ENCODE measurements around the gene FGF12. TPM values are rescaled to one million over a fixed set of nuclear protein-coding genes. Genes with fewer than 3 reads are reported as not detected.

FGF12 gene
- total and polyA plus RNA-seq, 2 experiments from 2014 or later = 6.0 to 14.3 TPM

GRCh38 chr3:192397012-192397411 lies 330.3 kb downstream of the FGF12 start (continued):
- TF ChIP-seq ZNF462 (CRISPR knock-in tag; IDR thresholded peaks at IDR 0.05) (no peak), EZH2phosphoT487 (IDR thresholded peaks at IDR 0.05; ENCODE audit: unreplicated experiment) (no peak), STAT1 (IDR thresholded peaks at IDR 0.05; ENCODE audit: unreplicated experiment) (no peak), ZNF331 (CRISPR knock-in tag; IDR thresholded peaks at IDR 0.05; ENCODE audit: low read depth) (no peak), CREB1 (CRISPR knock-in tag; IDR thresholded peaks at IDR 0.05; ENCODE audit: low read depth) (no peak), ZNF114 (CRISPR knock-in tag; IDR thresholded peaks at IDR 0.05) (no peak)
- TF ChIP-seq, protein P1, sequence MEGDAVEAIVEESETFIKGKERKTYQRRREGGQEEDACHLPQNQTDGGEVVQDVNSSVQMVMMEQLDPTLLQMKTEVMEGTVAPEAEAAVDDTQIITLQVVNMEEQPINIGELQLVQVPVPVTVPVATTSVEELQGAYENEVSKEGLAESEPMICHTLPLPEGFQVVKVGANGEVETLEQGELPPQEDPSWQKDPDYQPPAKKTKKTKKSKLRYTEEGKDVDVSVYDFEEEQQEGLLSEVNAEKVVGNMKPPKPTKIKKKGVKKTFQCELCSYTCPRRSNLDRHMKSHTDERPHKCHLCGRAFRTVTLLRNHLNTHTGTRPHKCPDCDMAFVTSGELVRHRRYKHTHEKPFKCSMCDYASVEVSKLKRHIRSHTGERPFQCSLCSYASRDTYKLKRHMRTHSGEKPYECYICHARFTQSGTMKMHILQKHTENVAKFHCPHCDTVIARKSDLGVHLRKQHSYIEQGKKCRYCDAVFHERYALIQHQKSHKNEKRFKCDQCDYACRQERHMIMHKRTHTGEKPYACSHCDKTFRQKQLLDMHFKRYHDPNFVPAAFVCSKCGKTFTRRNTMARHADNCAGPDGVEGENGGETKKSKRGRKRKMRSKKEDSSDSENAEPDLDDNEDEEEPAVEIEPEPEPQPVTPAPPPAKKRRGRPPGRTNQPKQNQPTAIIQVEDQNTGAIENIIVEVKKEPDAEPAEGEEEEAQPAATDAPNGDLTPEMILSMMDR (conservative IDR thresholded peaks at IDR 0.05; ENCODE audit: low read depth in 2 of 2) = no peak

DNA sequence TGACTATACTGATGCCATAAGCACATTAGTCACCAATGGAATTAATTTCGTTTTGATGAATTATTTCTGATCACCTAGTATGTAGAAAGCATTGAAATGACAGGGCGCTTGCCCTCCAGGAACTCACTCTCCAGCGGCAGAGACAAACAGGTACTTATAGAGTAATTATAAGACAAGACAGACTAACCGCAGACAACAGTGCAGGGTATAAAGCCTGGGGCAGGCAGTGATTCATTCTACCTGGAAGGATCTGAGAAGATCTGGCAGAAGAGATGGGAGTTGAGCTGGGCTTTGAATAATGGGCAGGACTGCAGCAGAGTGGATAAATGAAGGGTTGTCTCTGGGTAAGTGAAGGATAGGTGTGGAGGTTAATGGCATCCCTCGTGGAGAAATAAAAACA lies 331.8 kb downstream of the FGF12 start:
- Histone ChIP-seq H3K4me2 (no peak overlapping the region), H3F3A (replicated peaks; ENCODE audit: low read depth) (no peaks in the 10 kb centered on the region), H3K79me2 (replicated peaks; ENCODE audit: insufficient read depth) (no peaks in the 10 kb centered on the region), H3K4me3 (no peak overlapping the region), H4K20me1 (replicated peaks; ENCODE audit: insufficient read depth) (no peaks in the 10 kb centered on the region), H3K27me3 (ENCODE audit: insufficient read depth) (no peaks in the 10 kb centered on the region), H3K27ac (ENCODE audit: low read depth) (no peak overlapping the region), H3K4me1 (ENCODE audit: insufficient read depth) (no peaks in the 10 kb centered on the region; the same call in 1 of the 2 replicates), H2AFZ (no peak overlapping the region), H3K9me2 (ENCODE audit: insufficient read depth) (0 out of 2 replicates have a peak, but pooled peaks cover 5% of the 10 kb centered on the region), H3K36me3 (ENCODE audit: insufficient read depth) (no peaks in the 10 kb centered on the region)
- H3K27ac Mint-ChIP-seq = no peak overlapping the region
- peaks cover 20% of the 10 kb centered on the region for H3K4me1 Mint-ChIP-seq
- H3K27me3 Mint-ChIP-seq (ENCODE audit: insufficient read depth, low read depth, poor library complexity) = no peaks in the 10 kb centered on the region
- no peak overlapping the region for H3K4me3 Mint-ChIP-seq
- H3K36me3 Mint-ChIP-seq (ENCODE audit: low read depth) = no peaks in the 10 kb centered on the region; the same call in 2 of the 3 replicates
- DNase-seq (ENCODE audit: low spot score) (no peak), ATAC-seq (no peak)
- no peaks in the 10 kb centered on the region; the same call in 2 of the 3 replicates for H3K9me3 Mint-ChIP-seq
- TF ChIP-seq ZNF114 (CRISPR knock-in tag; IDR thresholded peaks at IDR 0.05) (no peak), JUNB (IDR thresholded peaks at IDR 0.05; ENCODE audit: unreplicated experiment) (no peak), EZH2 (IDR thresholded peaks at IDR 0.05; ENCODE audit: low read depth, unreplicated experiment) (no peak), ZNF331 (CRISPR knock-in tag; IDR thresholded peaks at IDR 0.05; ENCODE audit: low read depth) (no peak), NANOG (IDR thresholded peaks at IDR 0.05; ENCODE audit: borderline replicate concordance) (no peak)
- TF ChIP-seq, protein P1 (conservative IDR thresholded peaks at IDR 0.05; ENCODE audit: low read depth in 2 of 2) = no peak
- TF ChIP-seq, protein P2, sequence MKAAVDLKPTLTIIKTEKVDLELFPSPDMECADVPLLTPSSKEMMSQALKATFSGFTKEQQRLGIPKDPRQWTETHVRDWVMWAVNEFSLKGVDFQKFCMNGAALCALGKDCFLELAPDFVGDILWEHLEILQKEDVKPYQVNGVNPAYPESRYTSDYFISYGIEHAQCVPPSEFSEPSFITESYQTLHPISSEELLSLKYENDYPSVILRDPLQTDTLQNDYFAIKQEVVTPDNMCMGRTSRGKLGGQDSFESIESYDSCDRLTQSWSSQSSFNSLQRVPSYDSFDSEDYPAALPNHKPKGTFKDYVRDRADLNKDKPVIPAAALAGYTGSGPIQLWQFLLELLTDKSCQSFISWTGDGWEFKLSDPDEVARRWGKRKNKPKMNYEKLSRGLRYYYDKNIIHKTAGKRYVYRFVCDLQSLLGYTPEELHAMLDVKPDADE (IDR thresholded peaks at IDR 0.05) = no peak
